Renal cortex interstitium (tissue), 11 donors: Measurements from ENCODE around the gene CD8B2. TPM values are rescaled to one million over a fixed set of nuclear protein-coding genes. Genes with fewer than 3 reads are reported as not detected.
"Not testable (repeated sequence)": the region's sequence is repeated elsewhere in the genome, so short reads cannot be mapped to it uniquely, and the experiment has no call there.

Experiments
- DNase-seq, 11 donors: peaks; one replicate each; pipeline ENCODE4 v3.0.0-alpha.2; 2013; ENCODE audit warnings: low read depth in 9 of 11, low spot score in 4 of 11; ENCODE audit errors: extremely low read depth in 1 of 11
- polyA plus RNA-seq, 3 donors: library from polyadenylated mRNA; unstranded; fragments of 120-200 nt; gene quantifications; one replicate each; pipeline ENCODE4 v1.2.1, GENCODE V29; 2013; ENCODE audit not compliant: insufficient read length in 3 of 3

The CD8B2 gene
- polyA plus RNA-seq, 3 donors, result 0.05 to 0.20 (median 0.15) TPM

- DNase-seq, result peak in 9 of 11 donors; percentile 50 to 74 (median 66)
Measured at GRCh38 chr2:106542746-106543359, 55.7 kb downstream of the CD8B2 start.

GRCh38 chr2:106545007-106545406, 57.8 kb downstream of the CD8B2 start:
- DNase-seq, result no peak

GRCh38 chr2:106546391-106546990, 59.3 kb downstream of the CD8B2 start:
- no peak for DNase-seq

GRCh38 chr2:106547164-106547903, 60.2 kb downstream of the CD8B2 start:
- no peak for DNase-seq

GRCh38 chr2:106551417-106552130, 64.4 kb downstream of the CD8B2 start:
- DNase-seq, result no peak

GRCh38 chr2:106552921-106553320, 65.8 kb downstream of the CD8B2 start:
- no peak for DNase-seq

GRCh38 chr2:106553321-106553720, 66.2 kb downstream of the CD8B2 start:
- DNase-seq, result no peak

- DNase-seq, result no peak
Measured at GRCh38 chr2:106554411-106554810, 67.2 kb downstream of the CD8B2 start.

GRCh38 chr2:106555053-106555452, 67.9 kb downstream of the CD8B2 start:
- DNase-seq, result no peak

- not testable (repeated sequence) for DNase-seq
Measured at GRCh38 chr2:106559786-106560185, 72.6 kb downstream of the CD8B2 start.

- no peak for DNase-seq
Measured at GRCh38 chr2:106560773-106561172, 73.6 kb downstream of the CD8B2 start.

GRCh38 chr2:106561356-106561755, 74.2 kb downstream of the CD8B2 start:
- no peak for DNase-seq

- DNase-seq, result no peak
Measured at GRCh38 chr2:106561803-106562202, 74.6 kb downstream of the CD8B2 start.

GRCh38 chr2:106562268-106563186, 75.4 kb downstream of the CD8B2 start:
- DNase-seq, result no peak

- DNase-seq, result no peak
Measured at GRCh38 chr2:106563195-106563594, 76.0 kb downstream of the CD8B2 start.

GRCh38 chr2:106565599-106565998, 78.4 kb downstream of the CD8B2 start:
- no peak for DNase-seq

GRCh38 chr2:106566050-106566449, 78.9 kb downstream of the CD8B2 start:
- DNase-seq, result no peak

GRCh38 chr2:106566484-106566883, 79.3 kb downstream of the CD8B2 start:
- DNase-seq, result not testable (repeated sequence)

GRCh38 chr2:106570316-106570715, 83.2 kb downstream of the CD8B2 start:
- DNase-seq, result no peak
